GM19455 (cell line): Measurements from ENCODE around the gene BHLHA15.

ENCODE experiments used
- ATAC-seq: cut with Tn5 transposase; IDR thresholded peaks from one replicate; pipeline ENCODE4 v1.9.1; 2021; ENCODE audit not compliant: unreplicated experiment

The BHLHA15 gene

DNA sequence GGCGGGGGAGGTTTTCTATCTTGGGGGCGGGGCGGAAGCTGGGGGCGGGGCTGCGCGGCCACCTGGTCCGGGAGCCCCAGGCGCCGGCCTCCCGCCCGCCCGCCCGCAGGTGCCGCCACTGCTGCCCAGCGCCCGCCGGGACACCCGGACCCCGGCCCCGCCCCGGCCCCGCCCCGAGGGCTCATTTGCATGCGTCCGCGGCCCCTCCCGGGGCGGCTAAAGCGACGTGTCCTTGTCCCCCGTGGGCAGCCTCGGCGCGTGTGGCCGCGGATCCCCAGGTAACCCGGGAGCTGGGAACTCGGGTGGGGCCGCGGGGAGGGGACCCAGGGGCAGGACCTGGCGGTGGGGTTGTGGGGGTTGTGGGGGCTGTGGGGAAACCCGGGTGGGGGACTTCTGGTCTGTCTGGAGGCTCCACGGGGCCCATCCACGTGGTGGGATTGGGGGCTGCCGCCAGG is at the start of gene BHLHA15:
Gene BHLHA15, plus strand, starts transcription at position 219 of the 455 bp plus-strand sequence. CDS start 871 bp downstream, outside the sequence.
- no peak for ATAC-seq

DNA sequence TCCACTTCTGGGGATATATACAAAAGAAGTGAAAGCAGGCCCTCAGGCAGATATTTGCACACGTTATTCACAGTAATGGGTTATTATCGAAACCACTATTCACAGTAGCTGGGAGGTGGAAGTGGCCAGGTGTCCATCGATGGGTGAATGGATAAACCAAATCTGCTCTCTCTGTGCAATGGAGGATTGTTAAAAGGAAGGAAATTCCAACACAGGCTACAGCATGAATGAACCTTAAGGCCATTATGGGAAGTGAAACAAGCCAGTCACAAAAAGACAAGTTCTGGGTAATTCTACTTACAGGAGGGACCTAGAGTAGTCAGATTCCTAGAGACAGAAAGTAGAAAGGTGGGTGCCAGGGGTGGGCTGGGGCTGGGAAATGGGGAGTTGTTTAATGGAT is 48.5 kb upstream of the BHLHA15 start:
- ATAC-seq: no peak

DNA sequence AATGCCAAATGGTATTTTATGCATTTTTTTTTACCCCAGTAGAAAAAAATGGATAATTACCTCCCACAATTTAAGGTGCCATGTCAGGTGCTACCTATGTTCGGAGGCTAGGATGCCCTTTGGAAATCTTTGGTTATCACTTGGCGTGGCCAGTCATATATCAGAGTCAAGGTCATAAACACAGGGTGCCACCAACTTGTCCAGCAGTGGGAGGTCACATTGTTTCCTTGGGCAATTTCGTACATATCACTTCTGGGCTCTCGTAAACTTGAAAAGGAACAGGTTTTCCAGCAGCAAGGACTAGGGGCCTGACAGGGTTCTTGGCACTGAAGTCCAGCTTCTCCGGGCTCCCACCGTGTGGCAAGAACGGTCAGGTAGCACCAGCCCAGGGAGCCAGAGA is 48.0 kb upstream of the BHLHA15 start:
- no peak for ATAC-seq

DNA sequence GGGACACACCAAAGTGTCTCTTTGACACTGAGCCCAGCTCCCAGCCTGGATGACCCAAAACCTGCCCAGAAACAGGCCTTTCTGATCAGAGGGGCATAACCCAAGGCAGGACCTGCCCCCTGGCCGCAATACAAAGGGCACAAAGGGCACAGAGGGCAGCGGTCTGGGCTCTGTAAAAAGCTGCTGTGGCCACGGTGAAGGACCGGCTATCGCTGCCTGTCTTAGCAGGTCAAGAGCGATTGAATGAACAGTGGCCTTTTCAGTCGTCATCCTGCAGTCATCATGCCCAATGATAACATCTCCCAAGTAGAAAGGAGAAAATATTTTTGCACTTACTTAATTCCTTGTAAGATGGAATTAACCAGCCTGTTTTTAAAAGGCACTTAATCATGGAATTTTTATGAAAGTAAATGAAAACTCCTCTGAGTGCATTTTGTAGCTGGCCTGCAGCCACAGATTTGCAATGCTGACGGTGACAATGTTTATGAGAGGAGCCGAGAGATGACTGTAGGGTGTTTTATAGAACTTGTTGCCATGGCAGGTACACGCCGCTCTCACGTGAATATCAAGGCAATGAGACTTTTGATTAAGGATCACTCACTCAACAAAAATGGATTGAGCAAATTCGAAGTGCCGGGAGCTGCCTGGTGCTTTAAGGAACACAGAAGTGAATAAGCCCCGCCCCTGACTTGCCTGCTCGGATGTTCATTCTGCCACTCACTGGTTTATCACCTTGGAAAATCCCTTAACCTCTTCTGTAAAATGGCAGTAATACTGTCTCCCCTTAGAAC is 47.3 kb upstream of the BHLHA15 start:
- ATAC-seq: no peak

DNA sequence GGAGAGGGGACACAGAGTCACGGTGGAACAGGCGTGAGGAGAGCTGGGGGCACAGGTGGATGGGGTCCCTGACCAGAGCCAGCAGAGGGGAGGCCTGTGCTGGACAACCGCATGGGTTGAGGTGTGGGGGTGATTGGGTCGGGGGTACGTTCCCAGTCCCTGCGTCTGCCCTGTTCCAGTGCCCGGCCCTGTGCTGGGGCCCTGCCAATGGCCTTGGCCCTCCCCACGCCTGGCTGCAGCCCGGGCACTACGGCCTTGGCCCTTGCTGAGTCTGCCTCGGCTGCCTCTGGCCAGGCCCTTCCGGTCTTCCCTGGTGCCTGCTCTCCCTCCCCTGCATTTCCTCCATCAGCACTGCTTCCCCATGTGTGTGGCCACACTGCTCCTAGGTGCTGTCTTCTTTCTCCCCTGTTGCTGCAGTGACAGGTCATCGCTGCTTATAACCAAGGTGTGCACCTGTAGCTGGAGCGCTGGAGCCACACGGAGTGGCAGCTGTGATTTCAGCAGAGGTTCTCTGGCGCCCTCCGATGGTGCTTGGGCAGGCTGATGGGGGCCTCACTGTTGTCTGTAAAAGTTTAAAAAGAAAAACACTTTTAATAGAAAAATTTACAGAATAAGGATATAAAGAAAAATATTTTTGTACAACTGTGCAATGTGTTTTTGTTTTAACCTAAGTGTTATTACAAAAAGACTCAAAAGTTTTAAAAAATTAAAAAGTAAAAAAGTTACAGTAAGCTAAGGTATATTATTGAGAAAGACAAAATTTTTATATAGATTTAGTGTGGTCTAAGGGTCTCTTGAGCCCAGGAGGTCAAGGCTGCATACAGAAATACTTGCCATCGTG is 45.2 kb upstream of the BHLHA15 start:
- ATAC-seq: peak; percentile 54

DNA sequence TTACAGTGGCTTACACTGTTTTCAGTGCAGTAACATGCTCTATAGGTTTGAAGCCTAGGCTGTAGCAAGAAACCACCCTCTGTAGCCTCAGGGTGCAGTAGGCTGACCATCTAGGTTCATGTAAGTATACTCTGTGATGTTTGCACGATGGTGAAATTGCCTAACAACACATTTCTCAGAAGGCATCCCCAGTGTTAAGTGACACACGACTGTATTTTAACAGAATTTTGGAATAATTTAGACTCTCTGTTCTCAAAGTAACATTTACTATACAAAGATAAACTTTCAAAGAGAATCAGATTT is 44.6 kb upstream of the BHLHA15 start:
- ATAC-seq: no peak

DNA sequence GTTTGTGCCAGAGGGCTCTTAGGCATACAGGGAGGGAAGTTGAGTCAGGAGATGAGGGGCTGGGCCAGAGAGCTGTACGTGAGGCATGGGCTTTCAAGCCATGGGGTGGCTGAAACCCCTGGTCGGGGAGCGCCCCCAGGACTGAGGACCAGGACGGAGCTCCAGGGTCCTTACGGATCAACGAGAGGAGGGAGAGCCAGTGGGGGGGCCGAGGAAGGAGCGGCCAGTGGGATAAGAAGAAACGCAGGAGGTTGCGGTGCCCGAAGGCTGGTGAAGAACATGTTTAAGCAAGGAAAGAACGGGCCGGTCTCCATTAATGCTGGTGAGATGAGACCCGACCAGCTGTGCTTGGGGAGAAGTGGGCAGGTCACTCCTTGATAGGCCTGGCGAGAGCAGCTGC is 43.6 kb upstream of the BHLHA15 start:
- no peak for ATAC-seq

DNA sequence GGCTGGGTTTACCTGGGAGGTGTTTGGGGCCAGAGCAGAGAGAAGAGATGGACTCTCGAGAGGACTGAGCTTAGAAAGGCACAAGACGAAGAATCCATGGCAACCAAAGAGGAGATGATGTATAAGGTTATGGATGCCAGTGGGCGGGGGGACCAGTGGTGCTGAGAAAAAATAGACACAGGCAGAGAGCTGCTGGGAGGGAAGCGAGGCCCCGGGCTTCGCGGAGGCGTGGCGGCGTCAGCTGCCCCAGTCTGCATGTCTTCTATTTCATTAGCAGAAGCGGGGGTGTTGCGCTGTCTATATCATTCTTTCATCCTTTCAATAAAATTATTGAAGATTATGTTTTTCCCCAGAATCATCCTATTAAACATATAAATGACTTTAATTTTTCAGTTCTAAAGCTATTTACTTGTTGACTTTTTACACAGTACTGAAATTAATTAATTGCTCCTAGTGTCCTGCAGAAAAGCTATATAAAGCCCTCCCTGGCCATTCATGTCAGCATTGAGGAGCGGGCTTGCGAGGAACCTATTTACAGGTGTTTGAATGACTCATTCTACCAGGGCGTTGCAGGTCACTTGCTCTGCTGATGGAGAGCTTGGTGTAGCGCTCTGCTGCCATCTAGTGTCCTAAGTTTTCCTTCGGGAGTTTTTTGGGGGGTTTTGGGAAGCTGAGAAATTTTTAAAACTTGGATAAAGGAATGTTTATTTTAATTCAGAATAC is 42.9 kb upstream of the BHLHA15 start:
- peak; percentile 69 for ATAC-seq

DNA sequence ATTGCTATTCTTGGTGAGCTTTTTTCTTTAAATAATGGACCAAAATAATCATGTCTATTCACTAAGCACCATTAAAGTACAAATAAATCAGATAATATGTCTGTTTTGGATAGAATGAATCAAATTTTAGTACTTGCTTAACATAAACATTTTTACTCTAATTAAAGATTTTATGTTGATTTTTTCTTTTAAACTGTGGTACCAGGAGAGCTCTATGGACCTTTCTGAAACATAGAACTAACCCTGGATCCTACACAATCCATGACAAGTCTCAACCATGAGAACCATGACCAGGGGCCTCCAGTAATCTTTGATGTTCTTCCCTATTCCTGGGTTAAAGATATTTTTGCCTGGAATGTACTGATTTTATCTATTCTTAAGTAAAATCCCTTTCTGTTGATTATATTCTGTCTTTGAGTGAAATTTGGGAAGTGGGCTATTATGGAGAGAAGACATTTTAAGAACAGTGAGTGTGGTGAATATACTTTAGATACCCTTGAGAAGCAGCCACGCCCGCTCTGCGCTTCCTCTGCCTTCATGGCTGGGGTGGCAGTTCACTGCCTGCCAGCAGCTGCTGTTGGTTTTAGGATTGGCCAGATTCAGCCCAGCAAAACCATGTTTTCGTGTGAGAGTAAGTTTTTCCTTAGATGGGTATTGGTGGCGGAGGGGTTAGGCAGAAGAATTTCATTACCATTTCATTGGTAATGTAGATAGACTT is 42.2 kb upstream of the BHLHA15 start:
- no peak for ATAC-seq

DNA sequence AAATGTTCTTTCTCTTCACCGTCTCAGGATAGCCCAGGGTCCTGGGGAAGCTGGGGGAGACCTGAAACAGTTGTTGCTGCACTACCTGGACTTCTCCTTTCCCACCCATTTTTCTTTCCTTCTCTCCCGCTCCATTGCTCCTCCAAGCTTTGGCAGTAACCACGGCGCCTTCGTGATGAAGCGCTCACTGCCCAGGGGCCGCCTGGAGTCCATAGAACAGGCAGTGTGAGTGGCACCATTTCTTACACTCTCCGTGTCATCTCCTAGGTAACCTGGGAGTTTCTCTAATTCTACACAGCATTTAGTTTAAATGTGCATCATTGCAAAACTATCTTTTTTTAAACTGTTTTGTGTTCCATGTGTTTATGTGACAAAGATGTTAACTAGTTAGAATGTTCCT is 40.3 kb upstream of the BHLHA15 start:
- no peak for ATAC-seq

DNA sequence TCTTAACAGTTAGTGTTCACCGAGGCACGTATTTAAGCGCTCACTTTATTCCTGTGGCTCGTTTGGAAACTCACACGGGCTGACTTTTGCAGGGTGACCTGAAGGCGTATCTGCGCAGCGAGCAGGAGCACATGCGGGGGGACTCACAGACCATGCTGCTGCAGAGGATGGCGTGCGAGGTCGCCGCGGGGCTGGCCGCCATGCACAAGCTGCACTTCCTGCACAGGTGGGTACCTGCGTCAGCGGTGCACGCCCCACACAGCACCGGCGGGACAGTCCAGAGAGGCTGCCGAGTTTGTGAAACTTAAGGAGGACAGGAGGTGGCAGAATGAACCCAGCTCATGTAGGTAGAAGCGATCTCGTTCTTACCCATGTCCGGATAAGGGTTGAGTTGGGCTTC is 39.8 kb upstream of the BHLHA15 start:
- no peak for ATAC-seq

DNA sequence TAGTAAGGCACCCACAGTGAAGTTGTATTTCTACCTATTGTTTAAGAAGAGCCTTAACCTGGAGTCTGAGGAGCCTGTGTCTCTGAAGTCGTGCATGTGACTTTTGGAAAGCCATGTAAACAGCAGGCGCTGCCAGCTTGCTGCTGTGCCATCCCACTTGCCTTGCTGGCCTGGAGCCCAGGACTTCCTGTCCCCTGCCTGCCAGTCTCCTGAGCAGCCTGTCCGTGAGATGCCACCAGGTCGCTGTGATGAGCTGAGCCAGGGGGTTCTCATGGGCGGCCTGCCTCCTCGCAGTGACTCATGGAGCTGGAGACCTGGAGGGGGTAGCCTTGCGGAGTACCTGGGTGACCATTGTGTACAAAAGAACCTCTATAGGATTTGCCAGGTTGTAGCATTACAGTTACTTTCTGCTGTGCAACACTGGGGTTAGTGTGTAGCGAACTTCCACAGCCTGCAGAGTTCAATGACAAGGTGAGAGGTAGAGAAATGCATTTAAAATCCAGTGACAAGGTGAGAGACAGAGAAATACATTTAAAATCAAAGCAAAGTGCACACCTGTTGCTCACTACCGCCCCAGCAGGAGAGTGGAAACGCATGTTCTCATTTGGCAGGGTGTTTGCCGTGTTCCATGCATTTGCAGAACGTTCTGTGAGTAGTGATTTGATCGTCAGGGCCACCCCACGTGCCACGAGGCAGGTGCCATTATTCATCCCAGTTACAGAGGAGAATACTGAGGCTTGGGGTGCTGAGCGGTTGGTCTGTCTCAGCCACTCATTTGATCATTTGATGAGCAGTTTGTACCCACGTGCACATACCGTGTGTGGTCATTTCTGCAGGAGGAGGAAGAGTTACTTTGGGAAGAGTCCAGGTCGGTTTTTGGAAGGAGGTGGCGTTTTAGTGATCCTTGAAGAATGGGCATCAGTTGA is 36.6 kb upstream of the BHLHA15 start:
- ATAC-seq: no peak

DNA sequence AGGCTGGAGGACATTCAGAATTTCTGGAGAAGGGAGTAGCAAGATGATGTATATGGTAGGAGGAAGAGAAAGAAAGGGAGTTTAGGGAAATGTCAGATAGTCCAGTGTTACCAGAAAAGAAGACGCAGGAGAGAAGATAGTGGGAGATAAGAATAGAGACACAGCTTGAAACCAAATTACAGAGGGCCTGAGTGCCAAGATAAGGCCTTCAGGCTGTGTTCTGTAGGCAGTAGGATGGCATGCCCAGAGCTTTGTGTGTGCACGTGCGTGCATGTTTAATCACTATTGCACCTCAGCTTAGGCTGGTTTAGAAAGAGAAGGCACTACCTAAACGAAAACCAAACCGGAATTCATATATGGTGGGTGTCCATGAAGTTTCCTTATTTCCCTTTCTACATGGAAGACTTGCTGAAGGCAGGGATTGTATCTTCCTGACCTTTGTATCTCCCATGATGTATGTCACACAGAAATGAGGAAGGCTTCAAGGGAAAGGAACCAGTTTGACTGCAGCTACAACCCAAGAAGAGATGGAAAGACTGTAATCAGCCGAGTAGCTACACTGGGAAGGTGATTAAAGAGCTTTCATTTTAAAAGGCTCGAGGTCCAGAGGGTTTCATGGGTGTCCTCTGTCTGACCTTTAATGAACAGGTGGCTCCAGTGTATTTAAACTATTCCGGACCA is 35.8 kb upstream of the BHLHA15 start:
- ATAC-seq: no peak

DNA sequence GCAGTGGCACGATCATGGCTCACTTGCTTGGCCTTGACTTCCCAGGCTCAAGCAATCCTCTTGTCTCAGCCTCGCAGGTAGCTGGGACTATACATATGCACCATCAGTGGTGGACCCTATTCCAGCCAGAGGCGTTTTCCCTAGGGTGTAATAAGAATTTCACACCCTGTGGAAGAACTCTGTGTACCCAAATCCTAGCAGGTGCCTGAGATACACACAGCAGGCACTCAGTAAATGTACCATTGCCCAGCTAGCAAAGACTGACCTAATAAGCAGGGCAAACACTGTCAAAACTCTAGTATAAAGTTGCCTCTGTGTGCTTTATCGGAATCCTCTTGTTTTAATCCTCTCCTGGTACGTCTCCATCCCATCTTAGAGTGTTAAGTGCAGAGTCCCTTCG is 33.7 kb upstream of the BHLHA15 start:
- ATAC-seq: no peak

DNA sequence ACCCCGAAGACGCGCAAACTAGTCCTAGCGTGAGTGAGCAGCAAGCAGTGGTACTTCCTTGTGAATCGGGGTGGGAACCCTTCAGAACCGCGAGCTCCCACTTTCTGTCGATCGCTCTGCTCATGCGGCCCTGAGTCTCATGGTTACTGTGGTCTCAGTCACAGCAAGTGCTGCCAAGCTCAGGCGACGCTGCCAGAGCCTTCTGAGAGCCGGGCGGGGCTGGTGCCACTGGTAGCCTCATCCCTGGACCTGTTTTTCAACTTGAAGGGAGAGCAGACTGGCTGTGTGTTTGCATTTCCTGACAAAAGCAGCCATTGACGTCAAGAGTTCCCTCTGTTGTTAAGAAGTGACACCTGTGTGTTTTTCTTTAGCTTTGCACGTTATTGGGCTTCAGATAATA is 32.9 kb upstream of the BHLHA15 start:
- no peak for ATAC-seq

DNA sequence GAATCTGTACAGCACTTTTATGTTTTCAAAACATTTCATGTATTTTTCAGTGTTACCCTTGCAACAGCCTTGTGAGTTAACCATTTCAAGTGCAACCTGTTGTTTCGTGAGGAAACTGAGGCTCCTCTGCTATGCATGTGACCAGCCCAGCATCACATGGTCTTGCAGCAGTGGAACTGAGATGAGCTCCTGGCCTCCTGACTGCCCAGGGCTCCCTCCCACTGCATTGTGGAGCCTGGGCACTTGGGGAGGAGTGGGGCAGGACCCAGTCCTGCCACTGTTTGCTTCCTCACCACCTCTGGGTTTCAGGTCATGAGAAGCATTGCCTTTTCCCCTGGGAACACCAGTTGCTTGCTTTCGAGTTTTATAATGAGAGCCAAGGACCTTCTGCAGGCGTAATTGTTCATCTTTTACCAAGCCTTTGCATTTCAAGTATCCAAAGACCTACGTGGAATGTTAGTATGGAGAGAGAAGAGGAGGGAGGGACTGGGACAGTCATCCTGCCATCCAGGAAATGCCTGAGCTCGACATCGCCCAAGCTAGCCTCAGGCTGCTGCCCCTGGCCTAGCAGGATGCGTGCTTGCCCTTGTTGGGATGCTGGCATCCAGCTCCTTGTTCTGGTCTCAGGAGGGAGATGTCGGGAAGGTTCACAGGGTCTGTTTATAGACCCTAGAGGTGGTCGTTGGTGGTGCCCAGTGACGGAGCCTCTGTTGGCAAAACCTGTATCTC is 32.3 kb upstream of the BHLHA15 start:
- ATAC-seq: no peak

DNA sequence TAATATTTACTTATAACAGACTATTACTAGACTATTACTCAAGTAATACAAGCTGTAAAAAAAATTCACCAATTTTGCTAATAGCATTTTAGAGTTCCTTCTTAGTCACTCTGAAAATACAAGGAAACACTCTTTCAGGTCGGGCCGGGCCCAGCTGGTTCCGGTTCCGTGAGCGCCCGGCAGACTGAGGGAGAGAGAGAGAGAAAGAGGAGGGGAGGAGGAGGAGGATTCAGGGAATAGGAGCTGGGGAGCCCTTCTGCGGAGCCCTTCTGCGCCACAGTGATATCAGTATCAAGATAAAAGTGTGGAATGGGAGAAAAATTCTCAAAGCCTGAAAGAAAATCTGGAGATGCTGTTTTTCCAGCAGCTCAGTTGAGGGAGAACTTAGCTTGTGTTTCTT is 30.5 kb upstream of the BHLHA15 start:
- ATAC-seq: no peak

DNA sequence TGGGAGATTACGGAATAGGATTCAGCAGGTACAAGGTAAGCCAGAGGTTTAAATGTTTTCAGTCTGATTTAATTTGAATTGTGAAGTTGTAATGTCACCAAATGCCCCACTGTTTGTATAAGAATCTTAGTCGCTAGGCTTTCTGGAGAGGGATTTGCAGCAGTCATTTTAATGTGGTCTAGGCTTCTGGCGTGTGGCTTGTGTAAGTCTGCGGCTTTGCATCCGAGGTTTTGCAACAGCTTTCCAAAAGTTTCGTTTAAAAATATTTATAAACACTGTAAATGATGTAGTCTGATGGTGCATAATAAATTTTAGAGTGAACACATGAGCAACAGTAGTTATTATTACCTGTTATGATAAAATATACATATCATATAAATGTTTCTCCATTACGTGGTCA is 26.1 kb upstream of the BHLHA15 start:
- ATAC-seq: no peak
